HUES48 (cell line): Measurements from ENCODE around the gene DVL2.

ENCODE experiments used
- H3K27ac ChIP-seq: one replicate; pipeline ENCODE4 v1.7.0; 2013; ENCODE audit warnings: low read depth, low read length, inconsistent platforms
- H3K27me3 ChIP-seq: 2 replicates; pipeline ENCODE4 v1.6.1; 2013; ENCODE audit warnings: mild to moderate bottlenecking, low read length; ENCODE audit not compliant: control insufficient read depth, insufficient read depth
- H3K36me3 ChIP-seq: 2 replicates; pipeline ENCODE4 v1.6.1; 2013; ENCODE audit warnings: low read length; ENCODE audit not compliant: control insufficient read depth, insufficient read depth
- H3K4me1 ChIP-seq: 2 replicates; pipeline ENCODE4 v1.6.1; 2013; ENCODE audit warnings: mild to moderate bottlenecking, low read length; ENCODE audit not compliant: control insufficient read depth, insufficient read depth
- H3K4me3 ChIP-seq: 2 replicates; pipeline ENCODE4 v1.5.1; 2013; ENCODE audit warnings: mild to moderate bottlenecking, low read depth, low read length
- H3K9ac ChIP-seq: 2 replicates; pipeline ENCODE4 v1.6.1; 2013; ENCODE audit warnings: mild to moderate bottlenecking, low read depth, low read length, moderate library complexity
- H3K9me3 ChIP-seq: 2 replicates; pipeline ENCODE4 v1.6.1; 2013; ENCODE audit warnings: low read length; ENCODE audit not compliant: control insufficient read depth, insufficient read depth

The DVL2 gene

GRCh38 chr17:7216242-7217112 lies 17.8 kb downstream of the DVL2 start:
- peaks cover 5% of the 10 kb centered on the region for H3K36me3 ChIP-seq
- no peak overlapping the region for H3K9ac ChIP-seq
- no peaks in the 10 kb centered on the region for H3K27me3 ChIP-seq
- peaks cover 43% of the 10 kb centered on the region for H3K4me1 ChIP-seq
- H3K9me3 ChIP-seq, result no peaks in the 10 kb centered on the region
- H3K4me3 ChIP-seq, result peak overlapping the region; percentile 46
- H3K27ac ChIP-seq, result peak overlapping the region; percentile 67

- Histone ChIP-seq H3K4me3 (peak overlapping the region; percentile 78), H3K27ac (peak overlapping the region; percentile 92), H3K36me3 (no peaks in the 10 kb centered on the region), H3K9ac (no peak overlapping the region), H3K27me3 (no peaks in the 10 kb centered on the region), H3K9me3 (no peaks in the 10 kb centered on the region), H3K4me1 (peaks cover 47% of the 10 kb centered on the region)
Observed at GRCh38 chr17:7215652-7216180, 18.6 kb downstream of the DVL2 start.

GRCh38 chr17:7215136-7215638 lies 19.1 kb downstream of the DVL2 start:
- peak overlapping the region; percentile 78 for H3K4me3 ChIP-seq
- H3K4me1 ChIP-seq, result peaks cover 48% of the 10 kb centered on the region
- H3K27me3 ChIP-seq, result no peaks in the 10 kb centered on the region
- H3K36me3 ChIP-seq, result no peaks in the 10 kb centered on the region
- no peaks in the 10 kb centered on the region for H3K9me3 ChIP-seq
- peak overlapping the region; percentile 92 for H3K27ac ChIP-seq
- no peak overlapping the region for H3K9ac ChIP-seq

- Histone ChIP-seq H3K27ac (peak overlapping the region; percentile 92), H3K4me3 (peak overlapping the region; percentile 78), H3K36me3 (no peaks in the 10 kb centered on the region), H3K4me1 (peaks cover 50% of the 10 kb centered on the region), H3K9ac (peak overlapping the region; percentile 35; the same call in 1 of the 2 replicates), H3K27me3 (no peaks in the 10 kb centered on the region), H3K9me3 (no peaks in the 10 kb centered on the region)
Observed at GRCh38 chr17:7214300-7215135, 19.8 kb downstream of the DVL2 start.

GRCh38 chr17:7213895-7214299 lies 20.4 kb downstream of the DVL2 start:
- Histone ChIP-seq H3K27me3 (no peaks in the 10 kb centered on the region), H3K4me1 (peaks cover 50% of the 10 kb centered on the region), H3K4me3 (peak overlapping the region; percentile 55), H3K9ac (no peak overlapping the region), H3K9me3 (no peaks in the 10 kb centered on the region), H3K36me3 (no peaks in the 10 kb centered on the region), H3K27ac (peak overlapping the region; percentile 85)

- no peaks in the 10 kb centered on the region for H3K27me3 ChIP-seq
- H3K36me3 ChIP-seq, result no peaks in the 10 kb centered on the region
- H3K4me3 ChIP-seq, result peak overlapping the region; percentile 68
- H3K27ac ChIP-seq, result no peak overlapping the region
- H3K4me1 ChIP-seq, result peaks cover 51% of the 10 kb centered on the region
- H3K9ac ChIP-seq, result no peak overlapping the region; the same call in 1 of the 2 replicates
- H3K9me3 ChIP-seq, result no peaks in the 10 kb centered on the region
Observed at GRCh38 chr17:7211491-7212273, 22.6 kb downstream of the DVL2 start.

- peaks cover 38% of the 10 kb centered on the region for H3K4me1 ChIP-seq
- no peaks in the 10 kb centered on the region for H3K9me3 ChIP-seq
- H3K9ac ChIP-seq, result no peak overlapping the region
- peaks cover 2% of the 10 kb centered on the region; the same call in 1 of the 2 replicates for H3K36me3 ChIP-seq
- H3K27me3 ChIP-seq, result no peaks in the 10 kb centered on the region
- peak overlapping the region; percentile 6 for H3K27ac ChIP-seq
- H3K4me3 ChIP-seq, result peak overlapping the region; percentile 51; the same call in 1 of the 2 replicates
Observed at GRCh38 chr17:7208754-7209460, 25.4 kb downstream of the DVL2 start.

GRCh38 chr17:7208027-7208571 lies 26.2 kb downstream of the DVL2 start:
- Histone ChIP-seq H3K9me3 (no peaks in the 10 kb centered on the region), H3K4me1 (peaks cover 33% of the 10 kb centered on the region), H3K9ac (no peak overlapping the region), H3K4me3 (peak overlapping the region; percentile 51), H3K36me3 (peaks cover 10% of the 10 kb centered on the region), H3K27ac (peak overlapping the region; percentile 6), H3K27me3 (no peaks in the 10 kb centered on the region)

GRCh38 chr17:7207120-7208001 lies 27.0 kb downstream of the DVL2 start:
- Histone ChIP-seq H3K4me1 (peaks cover 33% of the 10 kb centered on the region), H3K36me3 (peaks cover 17% of the 10 kb centered on the region), H3K9ac (no peak overlapping the region), H3K27ac (no peak overlapping the region), H3K9me3 (no peaks in the 10 kb centered on the region), H3K27me3 (no peaks in the 10 kb centered on the region), H3K4me3 (peak overlapping the region; percentile 51; the same call in 1 of the 2 replicates)
